ENCODE data around the gene SMAD2.

DNA sequence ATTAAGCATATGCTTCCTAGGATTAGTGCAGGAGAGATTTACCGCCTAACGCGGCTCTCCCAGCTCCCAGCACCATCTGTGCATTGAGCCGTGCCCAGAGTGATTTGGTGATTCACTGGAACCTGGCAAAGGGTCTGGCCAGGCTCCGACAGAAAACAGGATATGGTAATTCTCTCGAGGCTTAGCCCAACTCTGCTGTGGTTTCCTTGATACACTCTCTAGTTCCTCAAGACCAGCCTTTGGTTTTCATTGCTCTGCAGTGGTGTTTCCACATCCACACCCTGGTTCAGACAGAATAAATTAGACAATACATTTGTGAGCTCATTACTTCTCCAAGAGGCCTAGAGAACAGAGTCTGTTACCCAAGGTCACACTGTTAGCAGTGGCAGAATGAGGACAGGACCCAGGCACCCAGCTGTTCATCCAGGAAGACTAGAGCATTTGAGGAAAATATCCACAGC lies 23.0 kb upstream of the SMAD2 start:
- TF ChIP-seq, protein P1, sequence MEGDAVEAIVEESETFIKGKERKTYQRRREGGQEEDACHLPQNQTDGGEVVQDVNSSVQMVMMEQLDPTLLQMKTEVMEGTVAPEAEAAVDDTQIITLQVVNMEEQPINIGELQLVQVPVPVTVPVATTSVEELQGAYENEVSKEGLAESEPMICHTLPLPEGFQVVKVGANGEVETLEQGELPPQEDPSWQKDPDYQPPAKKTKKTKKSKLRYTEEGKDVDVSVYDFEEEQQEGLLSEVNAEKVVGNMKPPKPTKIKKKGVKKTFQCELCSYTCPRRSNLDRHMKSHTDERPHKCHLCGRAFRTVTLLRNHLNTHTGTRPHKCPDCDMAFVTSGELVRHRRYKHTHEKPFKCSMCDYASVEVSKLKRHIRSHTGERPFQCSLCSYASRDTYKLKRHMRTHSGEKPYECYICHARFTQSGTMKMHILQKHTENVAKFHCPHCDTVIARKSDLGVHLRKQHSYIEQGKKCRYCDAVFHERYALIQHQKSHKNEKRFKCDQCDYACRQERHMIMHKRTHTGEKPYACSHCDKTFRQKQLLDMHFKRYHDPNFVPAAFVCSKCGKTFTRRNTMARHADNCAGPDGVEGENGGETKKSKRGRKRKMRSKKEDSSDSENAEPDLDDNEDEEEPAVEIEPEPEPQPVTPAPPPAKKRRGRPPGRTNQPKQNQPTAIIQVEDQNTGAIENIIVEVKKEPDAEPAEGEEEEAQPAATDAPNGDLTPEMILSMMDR (IDR thresholded peaks at IDR 0.05; ENCODE audit: low read length) = no peak
- TF ChIP-seq EZH2 (optimal IDR thresholded peaks at IDR 0.05; ENCODE audit: low read depth, low read length) = no peak
